Adrenal gland (tissue), 5 donors: ENCODE data around the gene BPI.

ENCODE experiments used
- POLR2A ChIP-seq, 2 donors: fragments of 450-650 bp; IDR thresholded peaks; one replicate each; pipeline ENCODE4 v1.6.1; 2017; ENCODE audit warnings: antibody characterized with exemption in 2 of 2, mild to moderate bottlenecking in 2 of 2, moderate library complexity in 1 of 2
- TF ChIP-seq, protein P1 (sequence below), 6 experiments: fragments of 450-650 bp in 4 of 6; fragments of 200-600 bp in 2 of 6; sonication (generic) in 1 of 6; IDR thresholded peaks; 1 replicate in 5 of 6; 2 replicates in 1 of 6; pipeline versions ENCODE4 v1.5.1 to v1.8.0; 2016 to 2021; ENCODE audit warnings: antibody characterized with exemption in 6 of 6, mild to moderate bottlenecking in 2 of 6, moderate library complexity in 1 of 6
- donor health status: DM: no; HTN: no; CAD: no.

DNA sequence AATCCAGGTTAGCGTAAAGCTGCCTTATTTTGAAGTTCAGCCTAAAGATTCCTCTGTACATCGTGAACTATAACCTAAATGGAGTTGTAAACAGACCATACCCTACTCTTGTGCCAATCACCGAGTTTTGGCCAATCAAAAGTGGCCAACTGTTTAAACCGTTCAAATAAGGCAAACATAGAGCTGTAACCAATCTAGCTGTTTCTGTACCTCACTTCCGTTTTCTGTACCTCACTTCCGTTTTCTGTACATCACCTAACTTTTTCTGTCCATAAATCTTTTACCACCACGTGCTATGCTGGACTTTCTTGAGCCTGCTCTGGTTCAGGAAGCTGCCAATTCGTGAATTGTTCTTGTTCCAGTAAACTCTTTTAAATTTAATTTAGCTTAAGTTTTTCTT is 82.0 kb downstream of the BPI start:
- TF ChIP-seq, protein P1, sequence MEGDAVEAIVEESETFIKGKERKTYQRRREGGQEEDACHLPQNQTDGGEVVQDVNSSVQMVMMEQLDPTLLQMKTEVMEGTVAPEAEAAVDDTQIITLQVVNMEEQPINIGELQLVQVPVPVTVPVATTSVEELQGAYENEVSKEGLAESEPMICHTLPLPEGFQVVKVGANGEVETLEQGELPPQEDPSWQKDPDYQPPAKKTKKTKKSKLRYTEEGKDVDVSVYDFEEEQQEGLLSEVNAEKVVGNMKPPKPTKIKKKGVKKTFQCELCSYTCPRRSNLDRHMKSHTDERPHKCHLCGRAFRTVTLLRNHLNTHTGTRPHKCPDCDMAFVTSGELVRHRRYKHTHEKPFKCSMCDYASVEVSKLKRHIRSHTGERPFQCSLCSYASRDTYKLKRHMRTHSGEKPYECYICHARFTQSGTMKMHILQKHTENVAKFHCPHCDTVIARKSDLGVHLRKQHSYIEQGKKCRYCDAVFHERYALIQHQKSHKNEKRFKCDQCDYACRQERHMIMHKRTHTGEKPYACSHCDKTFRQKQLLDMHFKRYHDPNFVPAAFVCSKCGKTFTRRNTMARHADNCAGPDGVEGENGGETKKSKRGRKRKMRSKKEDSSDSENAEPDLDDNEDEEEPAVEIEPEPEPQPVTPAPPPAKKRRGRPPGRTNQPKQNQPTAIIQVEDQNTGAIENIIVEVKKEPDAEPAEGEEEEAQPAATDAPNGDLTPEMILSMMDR (IDR thresholded peaks at IDR 0.05) = no peak
- no peak for TF ChIP-seq POLR2A (IDR thresholded peaks at IDR 0.05)
